Astrocyte (in vitro differentiated cells and primary cell): ENCODE data around the gene COPZ2. TPM values are rescaled to one million over a fixed set of nuclear protein-coding genes. Genes with fewer than 3 reads are reported as not detected.

Experiments
- DNase-seq: peaks from one replicate; pipeline ENCODE4 v3.0.0-alpha.2; 2010; ENCODE audit warnings: low read depth
- FAIRE-seq: peaks from 2 replicates; lab custom pipeline; 2011; peaks lifted over from hg19 to GRCh38; lab: Jason Lieb, UNC
- H2AFZ ChIP-seq: 2 replicates; pipeline ENCODE4 v1.6.0; 2012; ENCODE audit warnings: low read depth, low read length, inconsistent platforms
- H3K27ac ChIP-seq: 2 replicates; pipeline ENCODE4 v1.5.1; 2011; ENCODE audit warnings: low read depth, low read length, inconsistent platforms
- H3K27me3 ChIP-seq: 2 replicates; pipeline ENCODE4 v1.6.0; 2011; ENCODE audit warnings: low read length, inconsistent platforms; ENCODE audit not compliant: insufficient read depth
- H3K36me3 ChIP-seq: 2 replicates; pipeline ENCODE4 v1.5.1; 2011; ENCODE audit warnings: low read length, inconsistent platforms; ENCODE audit not compliant: insufficient read depth
- H3K4me1 ChIP-seq: 2 replicates; pipeline ENCODE4 v1.5.1; 2011; ENCODE audit warnings: low read length, inconsistent platforms; ENCODE audit not compliant: insufficient read depth
- H3K4me2 ChIP-seq: 2 replicates; pipeline ENCODE4 v1.6.0; 2012; ENCODE audit warnings: low read length, inconsistent platforms
- H3K4me3 ChIP-seq: 2 replicates; pipeline ENCODE4 v1.5.1; 2011; ENCODE audit warnings: low read depth, mild to moderate bottlenecking, low read length, inconsistent platforms; ENCODE audit not compliant: insufficient read depth
- H3K79me2 ChIP-seq: 2 replicates; pipeline ENCODE4 v1.6.0; 2012; ENCODE audit warnings: mild to moderate bottlenecking, low read length, inconsistent platforms; ENCODE audit not compliant: insufficient read depth
- H3K9ac ChIP-seq: 2 replicates; pipeline ENCODE4 v1.6.0; 2012; ENCODE audit warnings: mild to moderate bottlenecking, low read length, inconsistent platforms
- H3K9me3 ChIP-seq: 2 replicates; pipeline ENCODE4 v1.5.1; 2012; ENCODE audit warnings: low read depth, mild to moderate bottlenecking, low read length, inconsistent platforms; ENCODE audit not compliant: insufficient read depth
- H4K20me1 ChIP-seq: 2 replicates; pipeline ENCODE4 v1.6.0; 2012; ENCODE audit warnings: low read length, inconsistent platforms; ENCODE audit not compliant: insufficient read depth
- H3K27ac Mint-ChIP-seq: one replicate; pipeline ENCODE4 v1.8.0; 2021; ENCODE audit warnings: mild to moderate bottlenecking, mixed read lengths; ENCODE audit not compliant: unreplicated experiment
- H3K27me3 Mint-ChIP-seq: one replicate; pipeline ENCODE4 v1.8.0; 2021; ENCODE audit warnings: low read depth, mixed read lengths; ENCODE audit not compliant: unreplicated experiment
- H3K36me3 Mint-ChIP-seq: one replicate; pipeline ENCODE4 v1.8.0; 2021; ENCODE audit warnings: low read depth, mixed read lengths; ENCODE audit not compliant: unreplicated experiment
- H3K4me1 Mint-ChIP-seq: one replicate; pipeline ENCODE4 v1.8.0; 2021; ENCODE audit warnings: low read depth, mixed read lengths; ENCODE audit not compliant: unreplicated experiment
- H3K4me3 Mint-ChIP-seq: one replicate; pipeline ENCODE4 v1.8.0; 2021; ENCODE audit warnings: mild to moderate bottlenecking, moderate library complexity, mixed read lengths; ENCODE audit not compliant: unreplicated experiment
- H3K9me3 Mint-ChIP-seq: one replicate; pipeline ENCODE4 v1.8.0; 2021; ENCODE audit warnings: mild to moderate bottlenecking, mixed read lengths; ENCODE audit not compliant: unreplicated experiment
- CTCF ChIP-seq: IDR thresholded peaks from 2 replicates; pipeline ENCODE4 v1.5.1; 2011; ENCODE audit warnings: low read depth, mild to moderate bottlenecking, inconsistent platforms, low read length, moderate library complexity; ENCODE audit not compliant: insufficient read depth
- EZH2 ChIP-seq: IDR thresholded peaks from 2 replicates; pipeline ENCODE4 v1.6.1; 2012; ENCODE audit warnings: mild to moderate bottlenecking, low read length, inconsistent platforms; ENCODE audit not compliant: insufficient read depth
- total RNA-seq: library from RNA; stranded (reverse); gene quantifications from 2 replicates; pipeline ENCODE4 v1.2.1, GENCODE V29; 2021

Gene COPZ2
- total RNA-seq, 1 donor from 2014 or later, result 25.1 TPM

- Histone ChIP-seq H3K36me3 (no peaks in the 10 kb centered on the region), H3K27me3 (no peaks in the 10 kb centered on the region), H2AFZ (no peak overlapping the region), H3K79me2 (no peaks in the 10 kb centered on the region), H3K9me3 (no peaks in the 10 kb centered on the region), H3K4me3 (no peak overlapping the region), H3K4me2 (no peak overlapping the region), H3K4me1 (peaks cover 25% of the 10 kb centered on the region), H3K9ac (no peak overlapping the region), H4K20me1 (no peaks in the 10 kb centered on the region), H3K27ac (no peak overlapping the region)
- TF ChIP-seq EZH2 (no peak), CTCF (no peak)
- H3K27ac Mint-ChIP-seq, result peak overlapping the region; percentile 38
- H3K4me3 Mint-ChIP-seq, result no peak overlapping the region
- H3K4me1 Mint-ChIP-seq, result peaks cover 27% of the 10 kb centered on the region
- DNase-seq, result peak; percentile 66
- H3K36me3 Mint-ChIP-seq, result no peaks in the 10 kb centered on the region
- FAIRE-seq, result no peak
- no peaks in the 10 kb centered on the region for H3K9me3 Mint-ChIP-seq
- no peaks in the 10 kb centered on the region for H3K27me3 Mint-ChIP-seq
Measured at GRCh38 chr17:47999582-47999981, 38.0 kb downstream of the COPZ2 start.

- no peaks in the 10 kb centered on the region for H4K20me1 ChIP-seq
- TF ChIP-seq EZH2 (no peak), CTCF (no peak)
- peaks cover 1% of the 10 kb centered on the region for H3K27me3 Mint-ChIP-seq
- no peak for FAIRE-seq
- no peak overlapping the region for H3K27ac ChIP-seq
- DNase-seq, result no peak
- H3K4me1 ChIP-seq, result peaks cover 11% of the 10 kb centered on the region
- no peak overlapping the region for H3K9ac ChIP-seq
- no peak overlapping the region for H2AFZ ChIP-seq
- no peaks in the 10 kb centered on the region for H3K36me3 Mint-ChIP-seq
- no peak overlapping the region for H3K4me3 Mint-ChIP-seq
- H3K4me1 Mint-ChIP-seq, result peaks cover 15% of the 10 kb centered on the region
- no peaks in the 10 kb centered on the region for H3K9me3 ChIP-seq
- H3K27me3 ChIP-seq, result no peaks in the 10 kb centered on the region
- H3K36me3 ChIP-seq, result no peaks in the 10 kb centered on the region
- H3K79me2 ChIP-seq, result no peaks in the 10 kb centered on the region
- no peak overlapping the region for H3K27ac Mint-ChIP-seq
- no peaks in the 10 kb centered on the region for H3K9me3 Mint-ChIP-seq
- no peak overlapping the region for H3K4me3 ChIP-seq
- H3K4me2 ChIP-seq, result no peak overlapping the region
Measured at GRCh38 chr17:47998044-47998443, 39.6 kb downstream of the COPZ2 start.

DNA sequence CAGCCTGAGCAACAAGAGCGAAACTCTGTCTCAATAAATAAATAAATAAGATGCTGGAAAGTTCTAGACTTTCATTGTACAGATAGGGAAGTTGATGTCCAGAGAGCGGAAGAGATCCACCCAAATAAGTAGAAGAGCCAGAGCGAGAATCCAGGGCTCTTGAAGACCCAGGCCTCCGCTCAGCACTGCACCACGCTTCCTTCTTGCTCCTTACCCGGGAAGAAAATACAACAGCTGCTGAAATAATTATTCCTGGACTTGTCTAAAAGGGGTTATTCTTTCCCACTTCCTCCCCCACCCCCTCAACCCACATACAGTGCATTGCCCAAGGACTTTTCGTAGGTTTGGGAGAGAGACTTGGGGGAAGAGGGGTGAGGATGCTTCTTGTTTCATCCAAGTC, 40.0 kb downstream of the COPZ2 start:
- Histone ChIP-seq H2AFZ (no peak overlapping the region), H3K4me1 (peaks cover 6% of the 10 kb centered on the region), H3K4me2 (no peak overlapping the region), H3K27me3 (no peaks in the 10 kb centered on the region), H4K20me1 (no peaks in the 10 kb centered on the region), H3K36me3 (no peaks in the 10 kb centered on the region), H3K79me2 (no peaks in the 10 kb centered on the region), H3K9ac (no peak overlapping the region), H3K9me3 (no peaks in the 10 kb centered on the region), H3K27ac (no peak overlapping the region), H3K4me3 (no peak overlapping the region)
- no peak for TF ChIP-seq CTCF
- no peak for TF ChIP-seq EZH2
- FAIRE-seq (no peak), DNase-seq (no peak)
- no peaks in the 10 kb centered on the region for H3K36me3 Mint-ChIP-seq
- peaks cover 11% of the 10 kb centered on the region for H3K4me1 Mint-ChIP-seq
- no peak overlapping the region for H3K4me3 Mint-ChIP-seq
- H3K9me3 Mint-ChIP-seq, result no peaks in the 10 kb centered on the region
- H3K27ac Mint-ChIP-seq, result no peak overlapping the region
- H3K27me3 Mint-ChIP-seq, result peaks cover 1% of the 10 kb centered on the region
